ES-I3 (cell line): ENCODE measurements around the gene RNF113B.

Experiments
- H3K36me3 ChIP-seq: 2 replicates; pipeline ENCODE4 v1.6.1; 2013; ENCODE audit warnings: mild to moderate bottlenecking, low read length, control low read depth, moderate library complexity; ENCODE audit not compliant: insufficient read depth
- H3K4me1 ChIP-seq: 2 replicates; pipeline ENCODE4 v1.6.1; 2013; ENCODE audit warnings: mild to moderate bottlenecking, control low read depth, low read length; ENCODE audit not compliant: insufficient read depth
- H3K9ac ChIP-seq: 2 replicates; pipeline ENCODE4 v1.6.1; 2013; ENCODE audit warnings: low read depth, mild to moderate bottlenecking, low read length, moderate library complexity
- H3K9me3 ChIP-seq: 2 replicates; pipeline ENCODE4 v1.6.1; 2013; ENCODE audit warnings: mild to moderate bottlenecking, low read length, moderate library complexity; ENCODE audit not compliant: control insufficient read depth, insufficient read depth

RNF113B gene

GRCh38 chr13:98176777-98177608 lies at the start of gene RNF113B:
RNF113B (minus strand) TSS chr13:98177269; CDS start chr13:98177236, 33 bp downstream.
- H3K9me3 ChIP-seq, result no peaks in the 10 kb centered on the region
- H3K4me1 ChIP-seq, result peaks cover 34% of the 10 kb centered on the region
- no peaks in the 10 kb centered on the region for H3K36me3 ChIP-seq
- no peak within 1 kb of the TSS for H3K9ac ChIP-seq

GRCh38 chr13:98226496-98226895 lies 49.4 kb upstream of the RNF113B start:
- Histone ChIP-seq H3K9me3 (peaks cover 3% of the 10 kb centered on the region; the same call in 1 of the 2 replicates), H3K4me1 (no peaks in the 10 kb centered on the region), H3K36me3 (no peaks in the 10 kb centered on the region; the same call in 1 of the 2 replicates), H3K9ac (no peak overlapping the region)

GRCh38 chr13:98225036-98225940 lies 48.2 kb upstream of the RNF113B start:
- Histone ChIP-seq H3K9ac (no peak overlapping the region), H3K4me1 (no peaks in the 10 kb centered on the region), H3K36me3 (no peaks in the 10 kb centered on the region; the same call in 1 of the 2 replicates), H3K9me3 (peaks cover 3% of the 10 kb centered on the region; the same call in 1 of the 2 replicates)

GRCh38 chr13:98224557-98224956 lies 47.5 kb upstream of the RNF113B start:
- H3K36me3 ChIP-seq, result no peaks in the 10 kb centered on the region; the same call in 1 of the 2 replicates
- no peak overlapping the region for H3K9ac ChIP-seq
- no peaks in the 10 kb centered on the region for H3K4me1 ChIP-seq
- no peaks in the 10 kb centered on the region; the same call in 1 of the 2 replicates for H3K9me3 ChIP-seq

DNA sequence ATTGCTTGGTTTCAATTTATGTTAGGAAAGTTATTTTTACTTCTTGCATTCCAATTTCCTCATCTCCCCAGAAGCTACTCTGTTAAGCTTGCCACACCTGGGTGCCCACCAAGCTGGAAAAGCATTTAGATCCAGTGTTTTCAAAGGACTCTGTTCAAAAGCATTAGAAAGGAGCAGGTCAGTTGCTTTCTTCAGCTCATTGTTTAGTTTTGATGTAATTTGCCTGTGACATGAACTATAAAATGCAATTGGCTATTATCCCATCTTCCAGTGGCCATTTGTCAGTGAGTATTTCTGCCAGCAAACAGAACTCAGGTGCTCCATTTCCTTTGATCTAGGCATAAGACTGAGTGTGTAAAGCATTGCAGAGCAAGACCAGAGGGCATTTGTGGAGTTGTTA lies 46.7 kb upstream of the RNF113B start:
- Histone ChIP-seq H3K36me3 (no peaks in the 10 kb centered on the region; the same call in 1 of the 2 replicates), H3K9me3 (no peaks in the 10 kb centered on the region), H3K9ac (no peak overlapping the region), H3K4me1 (no peaks in the 10 kb centered on the region)

DNA sequence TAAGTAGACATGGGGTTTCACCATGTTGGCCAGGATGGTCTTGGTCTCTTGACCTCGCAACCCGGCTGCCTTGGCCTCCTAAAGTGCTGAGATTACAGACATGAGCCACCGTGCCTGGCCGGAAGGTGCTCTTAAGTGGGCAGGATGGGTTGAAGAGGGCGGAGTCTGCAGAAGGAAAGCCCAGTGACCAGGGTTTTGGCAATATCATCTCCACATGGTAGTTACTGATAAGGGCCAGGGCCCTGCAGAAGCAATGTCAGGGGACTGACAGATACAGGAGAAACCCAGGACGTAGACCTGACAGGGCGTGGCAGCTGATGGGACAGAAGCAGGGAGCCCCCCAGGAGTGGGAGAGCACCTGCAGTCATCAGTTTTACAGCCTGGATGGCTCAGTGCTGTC lies 45.7 kb upstream of the RNF113B start:
- no peaks in the 10 kb centered on the region; the same call in 1 of the 2 replicates for H3K36me3 ChIP-seq
- H3K9me3 ChIP-seq, result no peaks in the 10 kb centered on the region
- H3K4me1 ChIP-seq, result no peaks in the 10 kb centered on the region
- no peak overlapping the region for H3K9ac ChIP-seq

DNA sequence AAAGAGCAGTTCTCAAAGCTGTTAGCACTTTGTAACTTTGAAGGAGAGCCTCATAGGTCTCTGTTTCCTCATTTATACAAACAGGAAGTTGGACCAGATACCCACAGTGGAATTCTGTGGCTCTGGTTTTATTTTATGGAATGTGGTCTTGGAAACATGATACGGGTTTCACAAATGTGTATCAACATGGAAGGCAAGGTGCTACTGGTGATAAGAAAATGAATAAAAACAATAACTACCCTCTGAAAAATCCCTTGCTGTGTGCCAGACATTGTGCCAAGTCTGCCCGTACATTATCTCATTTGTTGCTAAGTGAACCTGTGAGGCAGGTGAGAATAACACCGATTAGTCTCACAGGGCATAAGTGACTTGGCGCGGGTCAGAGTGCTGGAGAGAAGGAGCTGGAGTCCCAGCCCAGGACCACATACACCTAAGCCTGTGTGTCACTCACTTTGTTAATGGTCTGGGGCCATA lies 45.0 kb upstream of the RNF113B start:
- H3K9ac ChIP-seq, result no peak overlapping the region
- no peaks in the 10 kb centered on the region for H3K9me3 ChIP-seq
- H3K4me1 ChIP-seq, result no peaks in the 10 kb centered on the region
- no peaks in the 10 kb centered on the region; the same call in 1 of the 2 replicates for H3K36me3 ChIP-seq

GRCh38 chr13:98221234-98221633 lies 44.2 kb upstream of the RNF113B start:
- Histone ChIP-seq H3K9me3 (no peaks in the 10 kb centered on the region), H3K36me3 (no peaks in the 10 kb centered on the region; the same call in 1 of the 2 replicates), H3K9ac (no peak overlapping the region), H3K4me1 (no peaks in the 10 kb centered on the region)

GRCh38 chr13:98220271-98220791 lies 43.3 kb upstream of the RNF113B start:
- Histone ChIP-seq H3K4me1 (no peaks in the 10 kb centered on the region), H3K9ac (no peak overlapping the region), H3K9me3 (no peaks in the 10 kb centered on the region), H3K36me3 (no peaks in the 10 kb centered on the region)

GRCh38 chr13:98219685-98220084 lies 42.6 kb upstream of the RNF113B start:
- Histone ChIP-seq H3K36me3 (no peaks in the 10 kb centered on the region), H3K4me1 (no peaks in the 10 kb centered on the region), H3K9ac (no peak overlapping the region), H3K9me3 (no peaks in the 10 kb centered on the region)

- no peak overlapping the region for H3K9ac ChIP-seq
- no peaks in the 10 kb centered on the region for H3K36me3 ChIP-seq
- H3K9me3 ChIP-seq, result no peaks in the 10 kb centered on the region
- no peaks in the 10 kb centered on the region for H3K4me1 ChIP-seq
Measured at GRCh38 chr13:98217597-98217996, 40.5 kb upstream of the RNF113B start.

GRCh38 chr13:98216711-98217285 lies 39.7 kb upstream of the RNF113B start:
- H3K9ac ChIP-seq, result no peak overlapping the region
- H3K36me3 ChIP-seq, result no peaks in the 10 kb centered on the region
- no peaks in the 10 kb centered on the region for H3K9me3 ChIP-seq
- H3K4me1 ChIP-seq, result no peaks in the 10 kb centered on the region

GRCh38 chr13:98216135-98216565 lies 39.1 kb upstream of the RNF113B start:
- Histone ChIP-seq H3K4me1 (no peaks in the 10 kb centered on the region), H3K36me3 (no peaks in the 10 kb centered on the region), H3K9ac (no peak overlapping the region), H3K9me3 (no peaks in the 10 kb centered on the region)

DNA sequence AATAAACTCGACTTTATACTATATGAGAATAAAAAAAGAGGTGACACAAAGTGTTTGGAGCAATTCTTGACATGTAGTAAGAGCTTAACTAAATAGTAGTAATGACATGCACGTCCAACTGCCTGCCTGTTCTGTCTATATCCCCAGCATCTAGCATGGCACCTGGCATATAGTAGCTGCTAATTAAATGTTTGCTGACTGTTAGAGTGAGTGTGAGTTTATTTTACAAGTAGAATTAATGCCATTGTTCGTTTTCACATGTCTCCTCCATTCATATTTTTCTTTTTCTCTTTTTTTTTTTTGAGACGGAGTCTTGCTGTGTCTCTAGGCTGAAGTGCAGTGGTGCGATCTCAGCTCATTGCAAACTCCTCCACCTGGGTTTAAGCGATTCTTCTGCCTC lies 38.4 kb upstream of the RNF113B start:
- H3K9ac ChIP-seq, result no peak overlapping the region
- H3K4me1 ChIP-seq, result no peaks in the 10 kb centered on the region
- no peaks in the 10 kb centered on the region for H3K9me3 ChIP-seq
- no peaks in the 10 kb centered on the region for H3K36me3 ChIP-seq
